ENCODE measurements around the gene LIG1. TPM values are rescaled to one million over a fixed set of nuclear protein-coding genes. Genes with fewer than 3 reads are reported as not detected.

Gene LIG1
- polyA plus RNA-seq, 3 donors: 2.5 to 11.3 (median 3.6) TPM

DNA sequence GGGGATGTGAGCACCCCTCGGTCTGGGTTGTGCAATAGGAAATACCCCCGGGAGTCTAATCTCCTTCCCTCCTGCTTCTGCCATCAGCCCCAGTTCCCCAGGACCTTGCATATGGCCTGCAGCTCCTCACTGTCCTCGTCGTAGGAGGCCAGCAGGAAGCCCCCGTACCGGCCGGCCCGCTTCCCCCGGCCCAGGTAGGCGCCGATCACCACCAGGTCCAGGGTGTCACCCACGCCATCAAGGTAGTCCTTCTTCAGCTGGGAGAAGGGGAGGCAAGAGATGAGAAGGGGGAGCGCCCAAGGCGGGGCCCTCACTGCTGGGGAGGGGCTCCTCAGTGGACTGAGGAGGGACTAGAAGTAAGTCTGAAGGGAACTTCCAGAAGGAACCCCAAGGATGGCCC is 49.1 kb downstream of the LIG1 start:
- Histone ChIP-seq H2AFZ (ENCODE audit: insufficient read depth, low read depth, low read length, poor library complexity, severe bottlenecking) (no peak overlapping the region), H3K36me3 (replicated peaks in 1 of 2; ENCODE audit: control insufficient read depth in 1 of 2, insufficient read depth in 2 of 2, low read length in 2 of 2) (peaks cover 13 to 45% of the 10 kb centered on the region in 2 donors), H3K4me3 (replicated peaks in 1 of 3; ENCODE audit: low read depth in 2 of 3, low read length in 3 of 3) (no peak overlapping the region), H3K4me1 (ENCODE audit: control insufficient read depth in 1 of 2, insufficient read depth in 2 of 2, low read length in 2 of 2) (peaks cover 0 to 7% of the 10 kb centered on the region in 2 donors), H4K20me1 (ENCODE audit: insufficient read depth, low read length) (no peaks in the 10 kb centered on the region), H3K9me3 (replicated peaks in 1 of 2; ENCODE audit: control insufficient read depth in 1 of 2, insufficient read depth in 1 of 2, low read length in 2 of 2) (no peaks in the 10 kb centered on the region), H3K79me2 (ENCODE audit: insufficient read depth, low read length) (no peaks in the 10 kb centered on the region), H3K27ac (ENCODE audit: low read depth in 1 of 2, low read length in 2 of 2) (no peak overlapping the region), H3K27me3 (ENCODE audit: control insufficient read depth in 2 of 2, insufficient read depth in 2 of 2, low read length in 2 of 2) (no peaks in the 10 kb centered on the region), H3K4me2 (replicated peaks; ENCODE audit: extremely low read depth, low read length, poor library complexity, severe bottlenecking) (no peak overlapping the region), H3K9ac (ENCODE audit: insufficient read depth, low read length, poor library complexity, severe bottlenecking) (no peak overlapping the region)
- Mint-ChIP-seq H3K4me3 (no peak overlapping the region), H3K27ac (peak overlapping the region in 1 of 7 donors; percentile 23), H3K36me3 (peaks cover 47 to 76% of the 10 kb centered on the region in 2 donors), H3K27me3 (ENCODE audit: low read depth in 3 of 3) (peaks cover 0 to 1% (median 0%) of the 10 kb centered on the region in 3 donors), H3K4me1 (peaks cover 9% of the 10 kb centered on the region), H3K9me3 (peaks cover 0 to 3% (median 0%) of the 10 kb centered on the region in 7 donors)
- intact Hi-C loops (cut with micrococcal nuclease): no loop called here
- 59% methylated on average over 6 of the region's 14 CpGs for WGBS (ENCODE audit: insufficient coverage)
- TF ChIP-seq CTCF (IDR thresholded peaks at IDR 0.05): no peak
- no peak for DNase-seq

DNA sequence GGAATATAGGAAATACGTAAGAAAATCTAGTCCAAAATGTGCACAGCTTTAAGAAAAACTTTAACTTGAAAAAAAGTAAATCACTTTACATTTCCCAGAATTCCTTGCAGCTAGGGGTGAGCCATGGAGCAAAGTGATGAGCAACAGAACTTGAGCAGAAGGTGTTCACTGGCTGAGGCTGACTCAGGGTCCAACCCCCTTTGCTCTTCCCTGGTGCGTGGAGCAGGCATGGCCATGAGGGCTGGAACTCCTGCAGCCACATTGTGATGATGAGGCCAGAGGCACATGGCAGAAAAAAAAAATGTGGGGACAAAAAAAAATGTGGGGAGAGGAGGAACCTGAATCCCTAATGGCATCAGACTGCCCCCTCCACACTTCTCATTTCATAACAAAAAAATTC is 49.6 kb downstream of the LIG1 start:
- H3K9me3 Mint-ChIP-seq: peaks cover 0 to 3% (median 0%) of the 10 kb centered on the region in 7 donors
- H3K79me2 ChIP-seq (ENCODE audit: insufficient read depth, low read length): no peaks in the 10 kb centered on the region
- H3K9me3 ChIP-seq (replicated peaks in 1 of 2; ENCODE audit: control insufficient read depth in 1 of 2, insufficient read depth in 1 of 2, low read length in 2 of 2): no peaks in the 10 kb centered on the region
- no peaks in the 10 kb centered on the region for H4K20me1 ChIP-seq (ENCODE audit: insufficient read depth, low read length)
- H2AFZ ChIP-seq (ENCODE audit: insufficient read depth, low read depth, low read length, poor library complexity, severe bottlenecking): no peak overlapping the region
- H3K27me3 ChIP-seq (ENCODE audit: control insufficient read depth in 2 of 2, insufficient read depth in 2 of 2, low read length in 2 of 2): no peaks in the 10 kb centered on the region
- peaks cover 0 to 7% of the 10 kb centered on the region in 2 donors for H3K4me1 ChIP-seq (ENCODE audit: control insufficient read depth in 1 of 2, insufficient read depth in 2 of 2, low read length in 2 of 2)
- no peak overlapping the region for H3K9ac ChIP-seq (ENCODE audit: insufficient read depth, low read length, poor library complexity, severe bottlenecking)
- peak overlapping the region in 1 of 2 donors; percentile 7 for H3K27ac ChIP-seq (ENCODE audit: low read depth in 1 of 2, low read length in 2 of 2)
- no peak for TF ChIP-seq CTCF (IDR thresholded peaks at IDR 0.05)
- H3K4me2 ChIP-seq (replicated peaks; ENCODE audit: extremely low read depth, low read length, poor library complexity, severe bottlenecking): no peak overlapping the region
- peaks cover 49 to 76% of the 10 kb centered on the region in 2 donors for H3K36me3 Mint-ChIP-seq
- H3K36me3 ChIP-seq (replicated peaks in 1 of 2; ENCODE audit: control insufficient read depth in 1 of 2, insufficient read depth in 2 of 2, low read length in 2 of 2): peaks cover 13 to 48% of the 10 kb centered on the region in 2 donors
- no peak for DNase-seq
- no CpG with 5 or more reads among the region's 2 CpGs for WGBS (ENCODE audit: insufficient coverage)
- H3K27ac Mint-ChIP-seq: peak overlapping the region in 2 of 7 donors; percentile 42 to 75
- H3K27me3 Mint-ChIP-seq (ENCODE audit: low read depth in 3 of 3): peaks cover 0 to 2% (median 1%) of the 10 kb centered on the region in 3 donors
- H3K4me1 Mint-ChIP-seq: peaks cover 9% of the 10 kb centered on the region
- intact Hi-C loops (cut with micrococcal nuclease): no loop called here
- no peak overlapping the region for H3K4me3 Mint-ChIP-seq
- no peak overlapping the region for H3K4me3 ChIP-seq (replicated peaks in 1 of 3; ENCODE audit: low read depth in 2 of 3, low read length in 3 of 3)
